Measurements from ENCODE around the gene IRF2. TPM values are rescaled to one million over a fixed set of nuclear protein-coding genes. Genes with fewer than 3 reads are reported as not detected.

IRF2 gene
- total and polyA plus RNA-seq, 2 of the 8 experiments (the other 6 are each of a cell fraction or from before 2014, with no cell fraction given): 13.8 to 17.0 TPM

- FAIRE-seq: no peak
- H2BK20ac ChIP-seq (ENCODE audit: low read length): no peak overlapping the region
- ChIA-PET CTCF (ENCODE audit: partially characterized antibody) (interaction anchor here (1.0 kb wide), 1 partner anchor 9 kb away, joined by 3 read pairs; no protein-coding TSS in a partner anchor), POLR2A (ENCODE audit: partially characterized antibody) (interaction anchor here (0.6 kb wide), 1 partner anchor 243 kb away, joined by 4 read pairs; no protein-coding TSS in a partner anchor)
- no peak overlapping the region for H4K5ac ChIP-seq (ENCODE audit: insufficient read length, low read depth, low read length)
- H2AFZ ChIP-seq (ENCODE audit: low read length): no peak overlapping the region
- peaks cover 4 to 19% (median 11%) of the 10 kb centered on the region in 4 experiments; a peak in 6 of 7 replicates for H3K4me1 ChIP-seq (replicated peaks in 1 of 4; ENCODE audit: control insufficient read depth in 3 of 4, insufficient read depth in 4 of 4, low read length in 3 of 4)
- no peak overlapping the region for H2BK5ac ChIP-seq (ENCODE audit: low read depth, low read length)
- H3K56ac ChIP-seq (replicated peaks; ENCODE audit: insufficient read length, low read depth, low read length): no peak overlapping the region
- H3K4me3 ChIP-seq (ENCODE audit: extremely low read depth in 1 of 4, insufficient read depth in 2 of 4, low read depth in 3 of 4, low read length in 4 of 4): no peak overlapping the region
- H3K23ac ChIP-seq (ENCODE audit: insufficient read length): no peak overlapping the region
- no peak overlapping the region for H2BK120ac ChIP-seq (replicated peaks; ENCODE audit: low read depth, low read length)
- no peaks in the 10 kb centered on the region for H3K36me3 ChIP-seq (ENCODE audit: control insufficient read depth in 2 of 4, insufficient read depth in 4 of 4, low read length in 3 of 4)
- peaks cover 6% of the 10 kb centered on the region; the same call in 1 of the 2 replicates for H3K79me1 ChIP-seq (ENCODE audit: low read depth, low read length)
- no peak overlapping the region for H3K4me2 ChIP-seq (ENCODE audit: insufficient read depth in 1 of 2, low read depth in 2 of 2, low read length in 2 of 2)
- H4K8ac ChIP-seq (ENCODE audit: extremely low read depth, insufficient read depth, low read length): no peak overlapping the region
- H3K79me2 ChIP-seq (ENCODE audit: control insufficient read depth in 1 of 2, insufficient read depth in 2 of 2, low read length in 2 of 2): peaks cover 0 to 94% of the 10 kb centered on the region in 2 experiments; a peak in 3 of 4 replicates
- H3K18ac ChIP-seq (ENCODE audit: extremely low read depth, low read length): no peak overlapping the region; the same call in 1 of the 2 replicates
- no peak overlapping the region for H3K27ac ChIP-seq (ENCODE audit: low read depth, low read length)
- peaks cover 3 to 5% of the 10 kb centered on the region in 2 experiments for H4K20me1 ChIP-seq (replicated peaks in 1 of 2; ENCODE audit: control insufficient read depth in 1 of 2, insufficient read depth in 2 of 2, low read length in 2 of 2)
- no peaks in the 10 kb centered on the region for H3K27me3 ChIP-seq (replicated peaks in 1 of 4; ENCODE audit: control insufficient read depth in 3 of 4, extremely low read depth in 1 of 4, insufficient read depth in 3 of 4, low read length in 3 of 4)
- H3K9me3 ChIP-seq (ENCODE audit: insufficient read depth in 2 of 2, low read depth in 1 of 2, low read length in 1 of 2): no peaks in the 10 kb centered on the region
- DNase-seq (ENCODE audit: low read depth in 1 of 2, low spot score in 2 of 2): no peak
- H3K4ac ChIP-seq (replicated peaks; ENCODE audit: insufficient read length, low read depth, low read length): no peak overlapping the region
- H2BK15ac ChIP-seq (ENCODE audit: low read length): no peak overlapping the region
- no peak overlapping the region for H2AK5ac ChIP-seq (ENCODE audit: low read depth, low read length)
- H3K9ac ChIP-seq (replicated peaks in 1 of 4; ENCODE audit: extremely low read depth in 1 of 4, low read depth in 3 of 4, low read length in 3 of 4): no peak overlapping the region
- 97% methylated on average over 26 of the region's 26 CpGs; no CpG with 5 or more reads in 1 of the 2 experiments for WGBS, 2 experiments (ENCODE audit: extremely low coverage in 1 of 2, insufficient coverage in 1 of 2, insufficient read length in 1 of 2, insufficient replicate concordance in 2 of 2, low coverage in 1 of 2, low lambda C conversion rate in 2 of 2, missing lambda C conversion rate in 1 of 2)
- H4K91ac ChIP-seq (replicated peaks; ENCODE audit: insufficient read length, low read length): no peak overlapping the region
- no peaks in the 10 kb centered on the region for H3K23me2 ChIP-seq (ENCODE audit: low read depth, low read length)
- H3K14ac ChIP-seq (ENCODE audit: insufficient read length): no peak overlapping the region
- peak overlapping the region; percentile 6; the same call in 1 of the 2 replicates for H2BK12ac ChIP-seq (ENCODE audit: low read depth, low read length)
- TF ChIP-seq SP2 (IDR thresholded peaks at IDR 0.05; ENCODE audit: low read length): no peak
- no peak for TF ChIP-seq POLR2AphosphoS5 (IDR thresholded peaks at IDR 0.05; ENCODE audit: low read depth, low read length)
- no peak for TF ChIP-seq POU5F1 (IDR thresholded peaks at IDR 0.05; ENCODE audit: low read depth, low read length)
- TF ChIP-seq ASH2L (IDR thresholded peaks at IDR 0.05; ENCODE audit: low read length): no peak
- TF ChIP-seq CTCF (IDR thresholded peaks at IDR 0.05; ENCODE audit: control extremely low read depth in 1 of 3, insufficient read depth in 1 of 3, low read depth in 1 of 3, low read length in 3 of 3): no peak
- no peak for TF ChIP-seq ATF2 (IDR thresholded peaks at IDR 0.05; ENCODE audit: low read length)
- TF ChIP-seq EGR1 (IDR thresholded peaks at IDR 0.05; ENCODE audit: borderline replicate concordance, low read depth, low read length): no peak
- no peak for TF ChIP-seq RAD21 (IDR thresholded peaks at IDR 0.05 in 1 of 2, conservative IDR thresholded peaks at IDR 0.05 in 1 of 2; ENCODE audit: low read depth in 2 of 2, low read length in 2 of 2)
- TF ChIP-seq RFX5 (IDR thresholded peaks at IDR 0.05; ENCODE audit: borderline replicate concordance, low read depth, low read length): no peak
- TF ChIP-seq JUND (IDR thresholded peaks at IDR 0.05; ENCODE audit: low read length): no peak
These were observed 18.0 kb downstream of the IRF2 start for GRCh38 chr4:184456337-184456736.
